CD4-positive, alpha-beta memory T cell (primary cell): ENCODE measurements around the gene CDCP1. TPM values are rescaled to one million over a fixed set of nuclear protein-coding genes. Genes with fewer than 3 reads are reported as not detected.

Source experiments
- CTCF ChIA-PET: fragments of 350-600 bp; sonication (Branson Sonifier 250); formaldehyde crosslinking; loops from one replicate; lab custom pipeline; 2021; ENCODE audit warnings: inconsistent platforms; ENCODE audit not compliant: partially characterized antibody; lab: Charles Lee
- POLR2A ChIA-PET: fragments of 350-600 bp; sonication (Branson Sonifier 250); formaldehyde crosslinking; loops from one replicate; lab custom pipeline; 2021; ENCODE audit not compliant: partially characterized antibody; lab: Charles Lee
- DNase-seq, 5 donors: peaks; one replicate each; pipeline versions ENCODE4 v3.0.0 to v3.0.0-alpha.2; 2020 to 2022; ENCODE audit warnings: mixed read lengths in 1 of 5
- H3K27ac ChIP-seq: one replicate; pipeline ENCODE4 v1.7.0; 2013; ENCODE audit warnings: low read depth, low read length
- H3K27me3 ChIP-seq: 2 replicates; pipeline ENCODE4 v1.7.0; 2013; ENCODE audit warnings: mild to moderate bottlenecking, low read length, moderate library complexity; ENCODE audit not compliant: insufficient read depth
- H3K36me3 ChIP-seq: 2 replicates; pipeline ENCODE4 v1.7.0; 2013; ENCODE audit warnings: mild to moderate bottlenecking, low read length, moderate library complexity; ENCODE audit not compliant: insufficient read depth
- H3K4me1 ChIP-seq: 2 replicates; pipeline ENCODE4 v1.7.0; 2013; ENCODE audit warnings: mild to moderate bottlenecking, low read length, moderate library complexity; ENCODE audit not compliant: insufficient read depth
- H3K4me3 ChIP-seq, 2 donors: one replicate each; pipeline ENCODE4 v1.7.0; 2013; ENCODE audit warnings: low read length in 2 of 2, mild to moderate bottlenecking in 1 of 2
- H3K9me3 ChIP-seq, 2 donors: one replicate each; pipeline ENCODE4 v1.7.0; 2013; ENCODE audit warnings: low read length in 2 of 2, control low read depth in 1 of 2; ENCODE audit not compliant: control insufficient read depth in 1 of 2
- H3K27ac Mint-ChIP-seq, 7 donors: one replicate each; pipeline ENCODE4 v1.8.0; 2020 to 2021; ENCODE audit warnings: mixed read lengths in 7 of 7, mild to moderate bottlenecking in 6 of 7, inconsistent platforms in 3 of 7, moderate library complexity in 3 of 7
- H3K27me3 Mint-ChIP-seq, 2 donors: one replicate each; pipeline ENCODE4 v1.8.0; 2020 to 2021; ENCODE audit warnings: mixed read lengths in 2 of 2
- H3K36me3 Mint-ChIP-seq, 2 donors: one replicate each; pipeline ENCODE4 v1.8.0; 2020 to 2021; ENCODE audit warnings: mixed read lengths in 2 of 2, inconsistent platforms in 1 of 2, mild to moderate bottlenecking in 1 of 2
- H3K4me1 Mint-ChIP-seq, 4 donors: one replicate each; pipeline ENCODE4 v1.8.0; 2020 to 2021; ENCODE audit warnings: mixed read lengths in 4 of 4, mild to moderate bottlenecking in 1 of 4
- H3K4me3 Mint-ChIP-seq, 8 donors: one replicate each; pipeline ENCODE4 v1.8.0; 2020 to 2021; ENCODE audit warnings: mixed read lengths in 8 of 8, mild to moderate bottlenecking in 7 of 8, moderate library complexity in 6 of 8, inconsistent platforms in 3 of 8
- H3K9me3 Mint-ChIP-seq, 8 donors: one replicate each; pipeline ENCODE4 v1.8.0; 2020 to 2021; ENCODE audit warnings: mixed read lengths in 8 of 8, mild to moderate bottlenecking in 5 of 8, inconsistent platforms in 3 of 8, moderate library complexity in 1 of 8
- intact Hi-C: fragments of 100-400 bp; cut with micrococcal nuclease; formaldehyde crosslinking; loops from one replicate; pipeline ENCODE4 v1.15.1; 2023
- polyA plus RNA-seq, 2 donors: library from polyadenylated mRNA; unstranded; fragments of 300-500 nt; fragmentation: Illumina TruSeq; gene quantifications; one replicate each; pipeline ENCODE4 v1.2.3, GENCODE V29; 2021
- total RNA-seq, 2 experiments: library from RNA; stranded (reverse); gene quantifications; one replicate each; pipeline ENCODE4 v1.2.3, GENCODE V29; 2021

CDCP1 gene
- total and polyA plus RNA-seq, 4 experiments from 2014 or later, result 0.24 to 0.60 (median 0.40) TPM

GRCh38 chr3:45186871-45187270 lies 40.7 kb upstream of the CDCP1 start:
- POLR2A ChIA-PET, result no interaction called here
- no peak for DNase-seq
- no peak overlapping the region for H3K4me3 ChIP-seq
- H3K4me3 Mint-ChIP-seq, result no peak overlapping the region
- H3K4me1 ChIP-seq, result no peaks in the 10 kb centered on the region
- no peaks in the 10 kb centered on the region for H3K36me3 ChIP-seq
- CTCF ChIA-PET, result interaction anchor here (1.1 kb wide), 1 partner anchor 23 kb away, joined by 3 read pairs; no protein-coding TSS in a partner anchor
- no peaks in the 10 kb centered on the region for H3K9me3 ChIP-seq
- no peak overlapping the region for H3K27ac Mint-ChIP-seq
- H3K27ac ChIP-seq, result no peak overlapping the region
- intact Hi-C loops, result no loop called here
- peaks cover 0 to 3% of the 10 kb centered on the region in 2 donors for H3K27me3 Mint-ChIP-seq
- peaks cover 0 to 3% (median 0%) of the 10 kb centered on the region in 4 donors for H3K4me1 Mint-ChIP-seq
- no peaks in the 10 kb centered on the region for H3K9me3 Mint-ChIP-seq
- no peaks in the 10 kb centered on the region for H3K36me3 Mint-ChIP-seq
- H3K27me3 ChIP-seq, result no peaks in the 10 kb centered on the region

GRCh38 chr3:45185461-45185860 lies 39.3 kb upstream of the CDCP1 start:
- Histone ChIP-seq H3K27me3 (no peaks in the 10 kb centered on the region), H3K4me1 (no peaks in the 10 kb centered on the region), H3K4me3 (no peak overlapping the region), H3K9me3 (no peaks in the 10 kb centered on the region), H3K27ac (no peak overlapping the region), H3K36me3 (no peaks in the 10 kb centered on the region)
- H3K36me3 Mint-ChIP-seq, result no peaks in the 10 kb centered on the region
- intact Hi-C loops, result no loop called here
- no peak for DNase-seq
- H3K4me3 Mint-ChIP-seq, result no peak overlapping the region
- H3K4me1 Mint-ChIP-seq, result peaks cover 0 to 3% (median 0%) of the 10 kb centered on the region in 4 donors
- peak overlapping the region in 1 of 7 donors; percentile 3 for H3K27ac Mint-ChIP-seq
- H3K9me3 Mint-ChIP-seq, result no peaks in the 10 kb centered on the region
- CTCF ChIA-PET, result interaction anchor here (0.6 kb wide), 1 partner anchor 308 kb away, joined by 4 read pairs; no protein-coding TSS in a partner anchor
- POLR2A ChIA-PET, result no interaction called here
- H3K27me3 Mint-ChIP-seq, result peaks cover 0 to 3% of the 10 kb centered on the region in 2 donors

GRCh38 chr3:45185052-45185451 lies 38.9 kb upstream of the CDCP1 start:
- POLR2A ChIA-PET, result no interaction called here
- H3K27me3 Mint-ChIP-seq, result peaks cover 0 to 5% of the 10 kb centered on the region in 2 donors
- no peaks in the 10 kb centered on the region for H3K36me3 Mint-ChIP-seq
- intact Hi-C loops, result no loop called here
- H3K27ac ChIP-seq, result no peak overlapping the region
- peak overlapping the region in 2 of 7 donors; percentile 3 to 60 for H3K27ac Mint-ChIP-seq
- no peak for DNase-seq
- H3K36me3 ChIP-seq, result no peaks in the 10 kb centered on the region
- no peak overlapping the region for H3K4me3 ChIP-seq
- H3K9me3 ChIP-seq, result no peaks in the 10 kb centered on the region
- H3K9me3 Mint-ChIP-seq, result no peaks in the 10 kb centered on the region
- CTCF ChIA-PET, result interaction anchor here (0.6 kb wide), 1 partner anchor 308 kb away, joined by 4 read pairs; no protein-coding TSS in a partner anchor
- no peaks in the 10 kb centered on the region for H3K27me3 ChIP-seq
- no peaks in the 10 kb centered on the region for H3K4me1 ChIP-seq
- H3K4me3 Mint-ChIP-seq, result no peak overlapping the region
- H3K4me1 Mint-ChIP-seq, result peaks cover 0 to 3% (median 0%) of the 10 kb centered on the region in 4 donors

- H3K4me1 Mint-ChIP-seq, result peaks cover 0 to 3% (median 0%) of the 10 kb centered on the region in 4 donors
- intact Hi-C loops, result no loop called here
- CTCF ChIA-PET, result no interaction called here
- POLR2A ChIA-PET, result interaction anchor here (1.0 kb wide), 1 partner anchor 66 kb away, joined by 3 read pairs; no protein-coding TSS in a partner anchor
- no peaks in the 10 kb centered on the region for H3K4me1 ChIP-seq
- H3K4me3 ChIP-seq, result no peak overlapping the region
- no peak overlapping the region for H3K27ac Mint-ChIP-seq
- H3K27me3 Mint-ChIP-seq, result peaks cover 0 to 13% of the 10 kb centered on the region in 2 donors
- no peaks in the 10 kb centered on the region for H3K36me3 ChIP-seq
- H3K9me3 ChIP-seq, result no peaks in the 10 kb centered on the region
- no peak overlapping the region for H3K27ac ChIP-seq
- no peak overlapping the region for H3K4me3 Mint-ChIP-seq
- H3K9me3 Mint-ChIP-seq, result no peaks in the 10 kb centered on the region
- H3K27me3 ChIP-seq, result no peaks in the 10 kb centered on the region
- no peaks in the 10 kb centered on the region for H3K36me3 Mint-ChIP-seq
- no peak for DNase-seq
Observed at GRCh38 chr3:45183872-45184262, 37.7 kb upstream of the CDCP1 start.

GRCh38 chr3:45182915-45183871 lies 37.0 kb upstream of the CDCP1 start:
- Mint-ChIP-seq H3K27ac (peak overlapping the region in 1 of 7 donors; percentile 36), H3K4me1 (peaks cover 0 to 3% (median 0%) of the 10 kb centered on the region in 4 donors), H3K36me3 (no peaks in the 10 kb centered on the region), H3K9me3 (no peaks in the 10 kb centered on the region), H3K4me3 (no peak overlapping the region), H3K27me3 (peaks cover 0 to 13% of the 10 kb centered on the region in 2 donors)
- no peak for DNase-seq
- Histone ChIP-seq H3K27ac (no peak overlapping the region), H3K4me1 (no peaks in the 10 kb centered on the region), H3K9me3 (no peaks in the 10 kb centered on the region), H3K36me3 (no peaks in the 10 kb centered on the region), H3K27me3 (no peaks in the 10 kb centered on the region), H3K4me3 (no peak overlapping the region)
- ChIA-PET CTCF (no interaction called here), POLR2A (interaction anchor here (1.0 kb wide), 1 partner anchor 65 kb away, joined by 3 read pairs; no protein-coding TSS in a partner anchor)
- intact Hi-C loops, result no loop called here

GRCh38 chr3:45181496-45181895 lies 35.3 kb upstream of the CDCP1 start:
- H3K27me3 Mint-ChIP-seq, result peaks cover 4 to 13% of the 10 kb centered on the region in 2 donors
- no peaks in the 10 kb centered on the region for H3K9me3 ChIP-seq
- no peaks in the 10 kb centered on the region for H3K9me3 Mint-ChIP-seq
- intact Hi-C loops, result no loop called here
- H3K4me3 ChIP-seq, result no peak overlapping the region
- H3K4me3 Mint-ChIP-seq, result no peak overlapping the region
- DNase-seq, result no peak
- ChIA-PET POLR2A (no interaction called here), CTCF (interaction anchor here (1.0 kb wide), 1 partner anchor 139 kb away, joined by 3 read pairs; no protein-coding TSS in a partner anchor)
- H3K4me1 ChIP-seq, result no peaks in the 10 kb centered on the region
- H3K36me3 Mint-ChIP-seq, result no peaks in the 10 kb centered on the region
- H3K27ac Mint-ChIP-seq, result peak overlapping the region in 1 of 7 donors; percentile 27
- H3K4me1 Mint-ChIP-seq, result peaks cover 0 to 3% (median 0%) of the 10 kb centered on the region in 4 donors
- H3K36me3 ChIP-seq, result no peaks in the 10 kb centered on the region
- H3K27me3 ChIP-seq, result no peaks in the 10 kb centered on the region
- H3K27ac ChIP-seq, result no peak overlapping the region

- H3K27ac Mint-ChIP-seq, result no peak overlapping the region
- no peak for DNase-seq
- H3K4me3 Mint-ChIP-seq, result no peak overlapping the region
- Histone ChIP-seq H3K36me3 (no peaks in the 10 kb centered on the region), H3K4me1 (no peaks in the 10 kb centered on the region), H3K27ac (no peak overlapping the region), H3K27me3 (no peaks in the 10 kb centered on the region), H3K4me3 (no peak overlapping the region), H3K9me3 (no peaks in the 10 kb centered on the region)
- H3K27me3 Mint-ChIP-seq, result peaks cover 4 to 13% of the 10 kb centered on the region in 2 donors
- no peaks in the 10 kb centered on the region for H3K36me3 Mint-ChIP-seq
- H3K4me1 Mint-ChIP-seq, result peaks cover 0 to 3% (median 0%) of the 10 kb centered on the region in 4 donors
- ChIA-PET CTCF (no interaction called here), POLR2A (no interaction called here)
- intact Hi-C loops, result no loop called here
- no peaks in the 10 kb centered on the region for H3K9me3 Mint-ChIP-seq
Observed at GRCh38 chr3:45180899-45181298, 34.7 kb upstream of the CDCP1 start.
